HL-60 (cell line): ENCODE data around the gene YIPF5.

Source experiments
- GABPA ChIP-seq: IDR thresholded peaks from 2 replicates; pipeline ENCODE4 v1.6.1; 2012; ENCODE audit warnings: low read depth
- POLR2AphosphoS5 ChIP-seq: IDR thresholded peaks from 2 replicates; pipeline ENCODE4 v1.6.1; 2012; ENCODE audit warnings: low read depth
- TF ChIP-seq, protein P1 (sequence below): IDR thresholded peaks from one replicate; pipeline ENCODE4 v1.5.1; 2011; ENCODE audit warnings: low read length, control low read depth, inconsistent platforms; ENCODE audit not compliant: insufficient read depth
- TF ChIP-seq, protein P2 (sequence below): IDR thresholded peaks from 2 replicates; pipeline ENCODE4 v1.6.1; 2012; ENCODE audit warnings: low read depth; ENCODE audit not compliant: insufficient replicate concordance

DNA sequence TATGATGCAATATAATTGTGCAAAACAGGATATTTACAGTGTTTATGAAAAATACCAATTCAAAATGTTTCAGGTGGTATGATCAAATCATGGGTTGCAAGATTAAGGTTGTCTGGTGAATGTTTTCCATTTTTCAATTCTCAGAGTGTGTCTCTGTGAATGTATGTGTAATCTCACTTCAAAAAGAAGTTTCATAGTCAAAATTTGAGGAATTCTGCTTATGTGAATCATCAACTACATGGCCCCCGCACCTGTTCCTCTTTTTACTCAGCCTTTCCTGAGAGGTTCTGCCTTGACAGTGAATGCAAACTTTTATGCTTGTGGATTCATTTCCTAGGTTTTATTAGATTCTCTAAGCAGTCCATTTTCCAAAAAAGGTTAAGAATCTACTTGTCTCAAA is 32.3 kb upstream of the YIPF5 start:
- TF ChIP-seq, protein P1, sequence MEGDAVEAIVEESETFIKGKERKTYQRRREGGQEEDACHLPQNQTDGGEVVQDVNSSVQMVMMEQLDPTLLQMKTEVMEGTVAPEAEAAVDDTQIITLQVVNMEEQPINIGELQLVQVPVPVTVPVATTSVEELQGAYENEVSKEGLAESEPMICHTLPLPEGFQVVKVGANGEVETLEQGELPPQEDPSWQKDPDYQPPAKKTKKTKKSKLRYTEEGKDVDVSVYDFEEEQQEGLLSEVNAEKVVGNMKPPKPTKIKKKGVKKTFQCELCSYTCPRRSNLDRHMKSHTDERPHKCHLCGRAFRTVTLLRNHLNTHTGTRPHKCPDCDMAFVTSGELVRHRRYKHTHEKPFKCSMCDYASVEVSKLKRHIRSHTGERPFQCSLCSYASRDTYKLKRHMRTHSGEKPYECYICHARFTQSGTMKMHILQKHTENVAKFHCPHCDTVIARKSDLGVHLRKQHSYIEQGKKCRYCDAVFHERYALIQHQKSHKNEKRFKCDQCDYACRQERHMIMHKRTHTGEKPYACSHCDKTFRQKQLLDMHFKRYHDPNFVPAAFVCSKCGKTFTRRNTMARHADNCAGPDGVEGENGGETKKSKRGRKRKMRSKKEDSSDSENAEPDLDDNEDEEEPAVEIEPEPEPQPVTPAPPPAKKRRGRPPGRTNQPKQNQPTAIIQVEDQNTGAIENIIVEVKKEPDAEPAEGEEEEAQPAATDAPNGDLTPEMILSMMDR = no peak
- TF ChIP-seq, protein P2, sequence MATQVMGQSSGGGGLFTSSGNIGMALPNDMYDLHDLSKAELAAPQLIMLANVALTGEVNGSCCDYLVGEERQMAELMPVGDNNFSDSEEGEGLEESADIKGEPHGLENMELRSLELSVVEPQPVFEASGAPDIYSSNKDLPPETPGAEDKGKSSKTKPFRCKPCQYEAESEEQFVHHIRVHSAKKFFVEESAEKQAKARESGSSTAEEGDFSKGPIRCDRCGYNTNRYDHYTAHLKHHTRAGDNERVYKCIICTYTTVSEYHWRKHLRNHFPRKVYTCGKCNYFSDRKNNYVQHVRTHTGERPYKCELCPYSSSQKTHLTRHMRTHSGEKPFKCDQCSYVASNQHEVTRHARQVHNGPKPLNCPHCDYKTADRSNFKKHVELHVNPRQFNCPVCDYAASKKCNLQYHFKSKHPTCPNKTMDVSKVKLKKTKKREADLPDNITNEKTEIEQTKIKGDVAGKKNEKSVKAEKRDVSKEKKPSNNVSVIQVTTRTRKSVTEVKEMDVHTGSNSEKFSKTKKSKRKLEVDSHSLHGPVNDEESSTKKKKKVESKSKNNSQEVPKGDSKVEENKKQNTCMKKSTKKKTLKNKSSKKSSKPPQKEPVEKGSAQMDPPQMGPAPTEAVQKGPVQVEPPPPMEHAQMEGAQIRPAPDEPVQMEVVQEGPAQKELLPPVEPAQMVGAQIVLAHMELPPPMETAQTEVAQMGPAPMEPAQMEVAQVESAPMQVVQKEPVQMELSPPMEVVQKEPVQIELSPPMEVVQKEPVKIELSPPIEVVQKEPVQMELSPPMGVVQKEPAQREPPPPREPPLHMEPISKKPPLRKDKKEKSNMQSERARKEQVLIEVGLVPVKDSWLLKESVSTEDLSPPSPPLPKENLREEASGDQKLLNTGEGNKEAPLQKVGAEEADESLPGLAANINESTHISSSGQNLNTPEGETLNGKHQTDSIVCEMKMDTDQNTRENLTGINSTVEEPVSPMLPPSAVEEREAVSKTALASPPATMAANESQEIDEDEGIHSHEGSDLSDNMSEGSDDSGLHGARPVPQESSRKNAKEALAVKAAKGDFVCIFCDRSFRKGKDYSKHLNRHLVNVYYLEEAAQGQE = no peak
- TF ChIP-seq POLR2AphosphoS5 (no peak), GABPA (no peak)
